SJCRH30 (cell line): ENCODE results near the gene RAP1GAP2. TPM values are rescaled to one million over a fixed set of nuclear protein-coding genes. Genes with fewer than 3 reads are reported as not detected.

Source experiments
- DNase-seq, 2 experiments: peaks; one replicate each; pipeline ENCODE4 v3.0.0-alpha.2; 2015 to 2020
- H3K27ac ChIP-seq: fragments of 250-450 bp; sonication (Bioruptor Pico); 2 replicates; pipeline ENCODE4 v1.5.1; 2020; ENCODE audit warnings: mild to moderate bottlenecking, moderate library complexity
- H3K27me3 ChIP-seq: fragments of 250-450 bp; sonication (Bioruptor Pico); 2 replicates; pipeline ENCODE4 v1.5.1; 2020; ENCODE audit warnings: mild to moderate bottlenecking, moderate library complexity
- H3K36me3 ChIP-seq: fragments of 250-450 bp; sonication (Bioruptor Pico); 2 replicates; pipeline ENCODE4 v1.5.1; 2020; ENCODE audit warnings: mild to moderate bottlenecking, moderate library complexity
- H3K4me1 ChIP-seq: fragments of 250-450 bp; sonication (Bioruptor Pico); 2 replicates; pipeline ENCODE4 v1.5.1; 2020; ENCODE audit warnings: mild to moderate bottlenecking, moderate library complexity
- H3K4me3 ChIP-seq: fragments of 250-450 bp; sonication (Bioruptor Pico); 2 replicates; pipeline ENCODE4 v1.5.1; 2020; ENCODE audit warnings: mild to moderate bottlenecking, moderate library complexity
- H3K9me3 ChIP-seq: fragments of 250-450 bp; sonication (Bioruptor Pico); replicated peaks from 2 replicates; pipeline ENCODE4 v1.5.1; 2020; ENCODE audit warnings: mild to moderate bottlenecking, moderate library complexity
- total RNA-seq: library from RNA; depleted of rRNA; stranded (reverse); fragments of >200 nt; shearing (Covaris generic); gene quantifications from 2 replicates; pipeline ENCODE4 v1.2.3, GENCODE V29; 2014

Gene RAP1GAP2
- total RNA-seq, 1 experiment from 2014 or later = 7.4 TPM

- no peak for DNase-seq
- Histone ChIP-seq H3K4me1 (peaks cover 6% of the 10 kb centered on the region), H3K27ac (no peak overlapping the region), H3K4me3 (no peak overlapping the region), H3K9me3 (no peaks in the 10 kb centered on the region), H3K27me3 (no peaks in the 10 kb centered on the region), H3K36me3 (no peaks in the 10 kb centered on the region)
These were observed 154.6 kb downstream of the RAP1GAP2 start for GRCh38 chr17:2950846-2951245.

GRCh38 chr17:2952174-2952845, 156.1 kb downstream of the RAP1GAP2 start:
- Histone ChIP-seq H3K9me3 (no peaks in the 10 kb centered on the region), H3K27ac (no peak overlapping the region), H3K36me3 (no peaks in the 10 kb centered on the region), H3K27me3 (no peaks in the 10 kb centered on the region), H3K4me1 (peaks cover 14% of the 10 kb centered on the region), H3K4me3 (no peak overlapping the region)
- DNase-seq = no peak

- no peaks in the 10 kb centered on the region for H3K9me3 ChIP-seq
- DNase-seq = peak; percentile 68 to 87
- no peaks in the 10 kb centered on the region for H3K36me3 ChIP-seq
- peak overlapping the region; percentile 85 for H3K27ac ChIP-seq
- H3K27me3 ChIP-seq = no peaks in the 10 kb centered on the region
- peaks cover 21% of the 10 kb centered on the region for H3K4me1 ChIP-seq
- H3K4me3 ChIP-seq = peak overlapping the region; percentile 31
These were observed 158.7 kb downstream of the RAP1GAP2 start for GRCh38 chr17:2954898-2955445.

- DNase-seq = no peak
- H3K4me3 ChIP-seq = no peak overlapping the region; the same call in 1 of the 2 replicates
- H3K4me1 ChIP-seq = peaks cover 27% of the 10 kb centered on the region
- H3K27me3 ChIP-seq = no peaks in the 10 kb centered on the region
- no peaks in the 10 kb centered on the region for H3K36me3 ChIP-seq
- no peaks in the 10 kb centered on the region for H3K9me3 ChIP-seq
- peak overlapping the region; percentile 85 for H3K27ac ChIP-seq
These were observed 159.8 kb downstream of the RAP1GAP2 start for GRCh38 chr17:2955931-2956582.

GRCh38 chr17:2957631-2958286, 161.5 kb downstream of the RAP1GAP2 start:
- no peaks in the 10 kb centered on the region for H3K9me3 ChIP-seq
- no peaks in the 10 kb centered on the region for H3K27me3 ChIP-seq
- no peaks in the 10 kb centered on the region for H3K36me3 ChIP-seq
- H3K4me1 ChIP-seq = peaks cover 27% of the 10 kb centered on the region
- H3K27ac ChIP-seq = no peak overlapping the region
- no peak overlapping the region for H3K4me3 ChIP-seq
- DNase-seq = peak in 1 of 2 experiments; percentile 11

- Histone ChIP-seq H3K27ac (no peak overlapping the region), H3K4me3 (no peak overlapping the region), H3K27me3 (no peaks in the 10 kb centered on the region), H3K9me3 (no peaks in the 10 kb centered on the region), H3K36me3 (no peaks in the 10 kb centered on the region), H3K4me1 (peaks cover 27% of the 10 kb centered on the region)
- no peak for DNase-seq
These were observed 162.5 kb downstream of the RAP1GAP2 start for GRCh38 chr17:2958706-2959222.

GRCh38 chr17:2959371-2960130, 163.3 kb downstream of the RAP1GAP2 start:
- no peak overlapping the region for H3K4me3 ChIP-seq
- no peak for DNase-seq
- H3K27ac ChIP-seq = peak overlapping the region; percentile 92
- peaks cover 27% of the 10 kb centered on the region for H3K4me1 ChIP-seq
- no peaks in the 10 kb centered on the region for H3K36me3 ChIP-seq
- no peaks in the 10 kb centered on the region for H3K9me3 ChIP-seq
- no peaks in the 10 kb centered on the region for H3K27me3 ChIP-seq

- H3K27ac ChIP-seq = no peak overlapping the region
- no peaks in the 10 kb centered on the region for H3K27me3 ChIP-seq
- no peaks in the 10 kb centered on the region for H3K9me3 ChIP-seq
- H3K4me1 ChIP-seq = peaks cover 15% of the 10 kb centered on the region
- no peaks in the 10 kb centered on the region for H3K36me3 ChIP-seq
- H3K4me3 ChIP-seq = no peak overlapping the region
- no peak for DNase-seq
These were observed 165.2 kb downstream of the RAP1GAP2 start for GRCh38 chr17:2961446-2961845.

GRCh38 chr17:2962236-2962635, 166.0 kb downstream of the RAP1GAP2 start:
- Histone ChIP-seq H3K27me3 (no peaks in the 10 kb centered on the region), H3K4me3 (no peak overlapping the region), H3K36me3 (no peaks in the 10 kb centered on the region), H3K9me3 (no peaks in the 10 kb centered on the region), H3K27ac (no peak overlapping the region), H3K4me1 (peaks cover 13% of the 10 kb centered on the region)
- no peak for DNase-seq

- no peak for DNase-seq
- no peaks in the 10 kb centered on the region for H3K9me3 ChIP-seq
- H3K27me3 ChIP-seq = no peaks in the 10 kb centered on the region
- peaks cover 13% of the 10 kb centered on the region for H3K4me1 ChIP-seq
- no peak overlapping the region for H3K4me3 ChIP-seq
- H3K27ac ChIP-seq = no peak overlapping the region
- H3K36me3 ChIP-seq = no peaks in the 10 kb centered on the region
These were observed 166.5 kb downstream of the RAP1GAP2 start for GRCh38 chr17:2962729-2963128.

GRCh38 chr17:2963332-2964027, 167.2 kb downstream of the RAP1GAP2 start:
- H3K9me3 ChIP-seq = no peaks in the 10 kb centered on the region
- H3K4me1 ChIP-seq = peaks cover 13% of the 10 kb centered on the region
- no peak overlapping the region for H3K4me3 ChIP-seq
- no peaks in the 10 kb centered on the region for H3K36me3 ChIP-seq
- H3K27me3 ChIP-seq = no peaks in the 10 kb centered on the region
- DNase-seq = no peak
- no peak overlapping the region for H3K27ac ChIP-seq

- Histone ChIP-seq H3K4me1 (peaks cover 13% of the 10 kb centered on the region), H3K27me3 (no peaks in the 10 kb centered on the region), H3K27ac (no peak overlapping the region), H3K36me3 (no peaks in the 10 kb centered on the region), H3K9me3 (no peaks in the 10 kb centered on the region), H3K4me3 (no peak overlapping the region)
- DNase-seq = no peak
These were observed 167.8 kb downstream of the RAP1GAP2 start for GRCh38 chr17:2964028-2964356.

- no peaks in the 10 kb centered on the region for H3K36me3 ChIP-seq
- H3K27ac ChIP-seq = no peak overlapping the region
- peaks cover 11% of the 10 kb centered on the region for H3K4me1 ChIP-seq
- no peaks in the 10 kb centered on the region for H3K9me3 ChIP-seq
- DNase-seq = no peak
- H3K27me3 ChIP-seq = no peaks in the 10 kb centered on the region
- H3K4me3 ChIP-seq = no peak overlapping the region
These were observed 168.1 kb downstream of the RAP1GAP2 start for GRCh38 chr17:2964370-2964769.

GRCh38 chr17:2964831-2965230, 168.6 kb downstream of the RAP1GAP2 start:
- no peaks in the 10 kb centered on the region for H3K36me3 ChIP-seq
- no peak overlapping the region for H3K4me3 ChIP-seq
- peaks cover 6% of the 10 kb centered on the region; the same call in 1 of the 2 replicates for H3K4me1 ChIP-seq
- H3K27me3 ChIP-seq = no peaks in the 10 kb centered on the region
- no peaks in the 10 kb centered on the region for H3K9me3 ChIP-seq
- DNase-seq = no peak
- H3K27ac ChIP-seq = no peak overlapping the region
